IMR-90 (cell line): ENCODE results near the gene ZMIZ1. TPM values are rescaled to one million over a fixed set of nuclear protein-coding genes. Genes with fewer than 3 reads are reported as not detected.

Experiments used
- ATAC-seq: fragments of 200-7000 bp; cut with Tn5 transposase; 2 replicates; pipeline ENCODE4 v1.9.1; 2020; ENCODE audit warnings: low read depth, mild to moderate bottlenecking, moderate library complexity
- BruUV-seq: library from RNA; stranded (reverse); fragments of 400-500 nt; replicated peaks from 2 replicates; lab custom pipeline; 2021; lab: Mats Ljungman, UMichigan
- CTCF ChIA-PET: fragments of 300-600 bp; formaldehyde crosslinking; extraction: SDS; loops from one replicate; lab custom pipeline; 2021; ENCODE audit warnings: antibody characterized with exemption; lab: Yijun Ruan, JAX
- POLR2A ChIA-PET: fragments of 300-600 bp; sonication (Branson Sonifier 250); formaldehyde crosslinking; loops from one replicate; lab custom pipeline; 2022; ENCODE audit warnings: antibody characterized with exemption; ENCODE audit not compliant: unreplicated experiment; lab: Charles Lee
- DNase-seq: peaks from one replicate; pipeline ENCODE4 v3.0.0; 2013
- H2AFZ ChIP-seq: replicated peaks from 2 replicates; pipeline ENCODE3; 2013; ENCODE audit warnings: low read length, mild to moderate bottlenecking; ENCODE audit not compliant: poor library complexity
- H2AK5ac ChIP-seq: 2 replicates; pipeline ENCODE4 v1.6.1; 2013; ENCODE audit warnings: low read depth, low read length, inconsistent platforms
- H2AK9ac ChIP-seq: replicated peaks from 2 replicates; pipeline ENCODE3; 2013; ENCODE audit warnings: mild to moderate bottlenecking, low read depth, low read length, moderate library complexity; ENCODE audit not compliant: poor library complexity
- H2BK120ac ChIP-seq: 2 replicates; pipeline ENCODE4 v1.6.1; 2013; ENCODE audit warnings: low read depth, low read length, inconsistent platforms
- H2BK15ac ChIP-seq: 3 replicates; pipeline ENCODE4 v1.6.1; 2013; ENCODE audit warnings: low read depth, low read length, inconsistent platforms
- H2BK20ac ChIP-seq: 2 replicates; pipeline ENCODE4 v1.6.1; 2013; ENCODE audit warnings: low read depth, mild to moderate bottlenecking, inconsistent platforms, low read length, moderate library complexity
- H2BK5ac ChIP-seq: 2 replicates; pipeline ENCODE4 v1.6.1; 2013; ENCODE audit warnings: mild to moderate bottlenecking, low read depth, low read length, inconsistent platforms; ENCODE audit not compliant: poor library complexity, severe bottlenecking
- H3K14ac ChIP-seq: replicated peaks from 2 replicates; pipeline ENCODE4 v1.6.1; 2013; ENCODE audit warnings: low read depth, low read length, inconsistent platforms
- H3K18ac ChIP-seq: 2 replicates; pipeline ENCODE4 v1.6.1; 2013; ENCODE audit warnings: low read depth, low read length, control low read depth
- H3K23ac ChIP-seq: 2 replicates; pipeline ENCODE4 v1.6.1; 2013; ENCODE audit warnings: low read depth, low read length, inconsistent platforms
- H3K27ac ChIP-seq: 2 replicates; pipeline ENCODE4 v1.5.1; 2013; ENCODE audit warnings: mild to moderate bottlenecking, control low read depth, low read length; ENCODE audit not compliant: insufficient read depth
- H3K27me3 ChIP-seq: 2 replicates; pipeline ENCODE4 v1.6.1; 2013; ENCODE audit warnings: low read length; ENCODE audit not compliant: control insufficient read depth, insufficient read depth
- H3K36me3 ChIP-seq: 2 replicates; pipeline ENCODE4 v1.6.1; 2013; ENCODE audit warnings: low read length, mixed read lengths; ENCODE audit not compliant: control insufficient read depth, insufficient read depth
- H3K4ac ChIP-seq: 2 replicates; pipeline ENCODE4 v1.6.1; 2013; ENCODE audit warnings: low read depth, low read length, inconsistent platforms
- H3K4me1 ChIP-seq: 2 replicates; pipeline ENCODE4 v1.6.1; 2013; ENCODE audit warnings: low read length, mixed read lengths; ENCODE audit not compliant: control insufficient read depth, insufficient read depth
- H3K4me2 ChIP-seq: 2 replicates; pipeline ENCODE4 v1.6.1; 2013; ENCODE audit warnings: low read depth, mild to moderate bottlenecking, control low read depth, low read length, moderate library complexity
- H3K4me3 ChIP-seq: 2 replicates; pipeline ENCODE4 v1.5.1; 2013; ENCODE audit warnings: low read depth, mild to moderate bottlenecking, control low read depth, low read length, moderate library complexity; ENCODE audit not compliant: insufficient read depth
- H3K56ac ChIP-seq: 2 replicates; pipeline ENCODE4 v1.6.1; 2013; ENCODE audit warnings: low read length, inconsistent platforms; ENCODE audit not compliant: insufficient read depth; ENCODE audit errors: extremely low read depth
- H3K79me1 ChIP-seq, 2 experiments: 2 replicates each; pipeline ENCODE4 v1.6.1; 2013; ENCODE audit warnings: low read length in 2 of 2, inconsistent platforms in 1 of 2, low read depth in 1 of 2
- H3K9ac ChIP-seq: 2 replicates; pipeline ENCODE4 v1.6.1; 2013; ENCODE audit warnings: low read depth, low read length, control low read depth
- H3K9me1 ChIP-seq: 2 replicates; pipeline ENCODE4 v1.6.1; 2013; ENCODE audit warnings: low read length, inconsistent platforms; ENCODE audit not compliant: insufficient read depth
- H3K9me3 ChIP-seq: 2 replicates; pipeline ENCODE4 v1.6.1; 2013; ENCODE audit warnings: low read length; ENCODE audit not compliant: control insufficient read depth, insufficient read depth
- H4K20me1 ChIP-seq: 2 replicates; pipeline ENCODE4 v1.6.1; 2013; ENCODE audit warnings: low read length, inconsistent platforms; ENCODE audit not compliant: insufficient read depth
- H4K5ac ChIP-seq: 2 replicates; pipeline ENCODE4 v1.6.1; 2013; ENCODE audit warnings: mild to moderate bottlenecking, low read depth, low read length, control low read depth
- H4K8ac ChIP-seq, 2 experiments: 2 replicates each; pipeline ENCODE4 v1.6.1; 2013; ENCODE audit warnings: low read depth in 2 of 2, low read length in 2 of 2, control low read depth in 1 of 2, inconsistent platforms in 1 of 2
- H4K91ac ChIP-seq: 2 replicates; pipeline ENCODE4 v1.6.1; 2013; ENCODE audit warnings: low read depth, low read length, inconsistent platforms; ENCODE audit not compliant: insufficient read depth
- BHLHE40 ChIP-seq: fragments of 150-350 bp; IDR thresholded peaks from 2 replicates; pipeline ENCODE4 v1.6.1; 2016; ENCODE audit warnings: mild to moderate bottlenecking, low read depth, low read length
- CEBPB ChIP-seq: IDR thresholded peaks from 2 replicates; pipeline ENCODE4 v1.6.1; 2012; ENCODE audit warnings: low read depth, low read length, improper control_type of control experiment
- CHD1 ChIP-seq: IDR thresholded peaks from 2 replicates; pipeline ENCODE4 v1.6.1; 2012; ENCODE audit warnings: low read depth, low read length, improper control_type of control experiment
- FOS ChIP-seq: fragments of 150-350 bp; IDR thresholded peaks from 2 replicates; pipeline ENCODE4 v1.6.1; 2016; ENCODE audit warnings: low read depth, low read length
- MAFK ChIP-seq: IDR thresholded peaks from 2 replicates; pipeline ENCODE4 v1.6.1; 2012; ENCODE audit warnings: low read depth, low read length, improper control_type of control experiment
- MAZ ChIP-seq: IDR thresholded peaks from 2 replicates; pipeline ENCODE4 v1.6.1; 2012; ENCODE audit warnings: low read depth, mild to moderate bottlenecking, low read length, improper control_type of control experiment, moderate library complexity, borderline replicate concordance
- MXI1 ChIP-seq: IDR thresholded peaks from 2 replicates; pipeline ENCODE4 v1.6.1; 2012; ENCODE audit warnings: low read depth, mild to moderate bottlenecking, low read length, moderate library complexity, borderline replicate concordance
- NFE2L2 ChIP-seq: fragments of 150-350 bp; IDR thresholded peaks from 2 replicates; pipeline ENCODE4 v1.6.1; 2016; ENCODE audit warnings: low read depth, mild to moderate bottlenecking, low read length
- POLR2A ChIP-seq: IDR thresholded peaks from 2 replicates; pipeline ENCODE4 v1.6.1; 2012; ENCODE audit warnings: mild to moderate bottlenecking, low read depth, low read length
- RAD21 ChIP-seq: IDR thresholded peaks from 2 replicates; pipeline ENCODE4 v1.6.1; 2012; ENCODE audit warnings: low read length, improper control_type of control experiment
- RCOR1 ChIP-seq: IDR thresholded peaks from 2 replicates; pipeline ENCODE4 v1.6.1; 2012; ENCODE audit warnings: mild to moderate bottlenecking, low read length, improper control_type of control experiment; ENCODE audit not compliant: insufficient replicate concordance
- RFX5 ChIP-seq: IDR thresholded peaks from 2 replicates; pipeline ENCODE4 v1.8.0; 2012; ENCODE audit warnings: low read depth, mild to moderate bottlenecking, low read length, moderate library complexity
- SMC3 ChIP-seq: fragments of 150-350 bp; IDR thresholded peaks from 2 replicates; pipeline ENCODE4 v1.6.1; 2016; ENCODE audit warnings: low read depth, mild to moderate bottlenecking, antibody characterized with exemption, low read length, moderate library complexity
- WGBS, 2 experiments: methylation state at CpG; one replicate each; pipeline versions ENCODE4 v1.1.5 to v1.1.7; 2013; ENCODE audit warnings: missing lambda C conversion rate in 2 of 2; ENCODE audit not compliant: insufficient read length in 1 of 2; ENCODE audit errors: extremely low coverage in 2 of 2; 5-methylcytosine and 5-hydroxymethylcytosine counted together
- dilution Hi-C: fragments of 300-500 bp; cut with HindIII; formaldehyde crosslinking; loops from one replicate; pipeline ENCODE4 v1.14.3; 2018; ENCODE audit warnings: low sequenced_read_pairs; ENCODE audit not compliant: unreplicated experiment
- in situ Hi-C: fragments of 300-500 bp; cut with MboI; formaldehyde crosslinking; loops from 3 replicates; pipeline ENCODE4 v1.14.3; 2019; ENCODE audit warnings: low sequenced_read_pairs, inconsistent platforms, mixed read lengths
- intact Hi-C: fragments of 100-400 bp; cut with micrococcal nuclease; formaldehyde crosslinking; loops from 2 replicates; pipeline ENCODE4 v1.10.0; 2022
- polyA plus RNA-seq, 3 experiments: library from polyadenylated mRNA; depleted of rRNA; stranded (reverse); fragments of >200 nt; gene quantifications; 2 replicates each; pipeline ENCODE4 v1.2.3, GENCODE V29; 2012; ENCODE audit warnings: low replicate concordance in 1 of 3
- total RNA-seq: library from RNA; depleted of rRNA; stranded (reverse); fragments of >200 nt; gene quantifications from 2 replicates; pipeline ENCODE4 v1.2.3, GENCODE V29; 2012
- TF ChIP-seq, protein P1 (sequence below): fragments of 150-350 bp; IDR thresholded peaks from 2 replicates; pipeline ENCODE4 v1.6.1; 2017; ENCODE audit warnings: mild to moderate bottlenecking, antibody characterized with exemption, low read length, low read depth
- TF ChIP-seq, protein P2 (sequence below): conservative IDR thresholded peaks from 2 replicates; pipeline ENCODE4 v1.5.1; 2012; ENCODE audit warnings: mild to moderate bottlenecking, low read depth, low read length, improper control_type of control experiment
- TF ChIP-seq, protein P3 (sequence below): fragments of 150-350 bp; IDR thresholded peaks from 2 replicates; pipeline ENCODE4 v1.6.1; 2016; ENCODE audit warnings: low read depth, mild to moderate bottlenecking, low read length, moderate library complexity, borderline replicate concordance

Gene ZMIZ1
- total and polyA plus RNA-seq, 2 of the 4 experiments (the other 2 are of a cell fraction), result 6.6 to 48.7 TPM

- Histone ChIP-seq H4K20me1 (peaks cover 8% of the 10 kb centered on the region), H3K9me3 (no peaks in the 10 kb centered on the region; the same call in 1 of the 2 replicates), H3K14ac (no peak overlapping the region), H4K5ac (no peak overlapping the region), H3K23ac (no peak overlapping the region), H3K4me3 (no peak overlapping the region), H2AK5ac (no peak overlapping the region), H3K4ac (no peak overlapping the region), H2AFZ (no peak overlapping the region), H3K79me1 (peaks cover 0 to 14% of the 10 kb centered on the region in 2 experiments; a peak in 2 of 4 replicates), H2AK9ac (no peak overlapping the region), H2BK5ac (no peak overlapping the region), H3K9ac (no peak overlapping the region), H4K8ac (no peak overlapping the region), H3K4me1 (no peaks in the 10 kb centered on the region), H3K9me1 (no peaks in the 10 kb centered on the region; the same call in 1 of the 2 replicates), H2BK15ac (no peak overlapping the region), H3K18ac (no peak overlapping the region), H2BK120ac (no peak overlapping the region), H2BK20ac (no peak overlapping the region), H3K27ac (no peak overlapping the region), H3K27me3 (no peaks in the 10 kb centered on the region), H3K36me3 (peaks cover 10% of the 10 kb centered on the region), H3K4me2 (no peak overlapping the region), H3K56ac (no peak overlapping the region), H4K91ac (no peak overlapping the region)
- intact Hi-C loops (no loop called here), dilution Hi-C loops (no loop called here), in situ Hi-C loops (no loop called here)
- TF ChIP-seq NFE2L2 (no peak), SMC3 (no peak), CHD1 (no peak), RCOR1 (no peak), BHLHE40 (no peak), RFX5 (no peak), MXI1 (no peak), MAFK (no peak), RAD21 (no peak), CEBPB (no peak), FOS (no peak), POLR2A (no peak), MAZ (no peak)
- TF ChIP-seq, protein P1, sequence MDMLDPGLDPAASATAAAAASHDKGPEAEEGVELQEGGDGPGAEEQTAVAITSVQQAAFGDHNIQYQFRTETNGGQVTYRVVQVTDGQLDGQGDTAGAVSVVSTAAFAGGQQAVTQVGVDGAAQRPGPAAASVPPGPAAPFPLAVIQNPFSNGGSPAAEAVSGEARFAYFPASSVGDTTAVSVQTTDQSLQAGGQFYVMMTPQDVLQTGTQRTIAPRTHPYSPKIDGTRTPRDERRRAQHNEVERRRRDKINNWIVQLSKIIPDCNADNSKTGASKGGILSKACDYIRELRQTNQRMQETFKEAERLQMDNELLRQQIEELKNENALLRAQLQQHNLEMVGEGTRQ, result no peak
- TF ChIP-seq, protein P2, sequence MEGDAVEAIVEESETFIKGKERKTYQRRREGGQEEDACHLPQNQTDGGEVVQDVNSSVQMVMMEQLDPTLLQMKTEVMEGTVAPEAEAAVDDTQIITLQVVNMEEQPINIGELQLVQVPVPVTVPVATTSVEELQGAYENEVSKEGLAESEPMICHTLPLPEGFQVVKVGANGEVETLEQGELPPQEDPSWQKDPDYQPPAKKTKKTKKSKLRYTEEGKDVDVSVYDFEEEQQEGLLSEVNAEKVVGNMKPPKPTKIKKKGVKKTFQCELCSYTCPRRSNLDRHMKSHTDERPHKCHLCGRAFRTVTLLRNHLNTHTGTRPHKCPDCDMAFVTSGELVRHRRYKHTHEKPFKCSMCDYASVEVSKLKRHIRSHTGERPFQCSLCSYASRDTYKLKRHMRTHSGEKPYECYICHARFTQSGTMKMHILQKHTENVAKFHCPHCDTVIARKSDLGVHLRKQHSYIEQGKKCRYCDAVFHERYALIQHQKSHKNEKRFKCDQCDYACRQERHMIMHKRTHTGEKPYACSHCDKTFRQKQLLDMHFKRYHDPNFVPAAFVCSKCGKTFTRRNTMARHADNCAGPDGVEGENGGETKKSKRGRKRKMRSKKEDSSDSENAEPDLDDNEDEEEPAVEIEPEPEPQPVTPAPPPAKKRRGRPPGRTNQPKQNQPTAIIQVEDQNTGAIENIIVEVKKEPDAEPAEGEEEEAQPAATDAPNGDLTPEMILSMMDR, result no peak
- TF ChIP-seq, protein P3, sequence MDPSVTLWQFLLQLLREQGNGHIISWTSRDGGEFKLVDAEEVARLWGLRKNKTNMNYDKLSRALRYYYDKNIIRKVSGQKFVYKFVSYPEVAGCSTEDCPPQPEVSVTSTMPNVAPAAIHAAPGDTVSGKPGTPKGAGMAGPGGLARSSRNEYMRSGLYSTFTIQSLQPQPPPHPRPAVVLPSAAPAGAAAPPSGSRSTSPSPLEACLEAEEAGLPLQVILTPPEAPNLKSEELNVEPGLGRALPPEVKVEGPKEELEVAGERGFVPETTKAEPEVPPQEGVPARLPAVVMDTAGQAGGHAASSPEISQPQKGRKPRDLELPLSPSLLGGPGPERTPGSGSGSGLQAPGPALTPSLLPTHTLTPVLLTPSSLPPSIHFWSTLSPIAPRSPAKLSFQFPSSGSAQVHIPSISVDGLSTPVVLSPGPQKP, result no peak
- no TSS peak for BruUV-seq
- CTCF ChIA-PET, result no interaction called here
- POLR2A ChIA-PET, result no interaction called here
- WGBS, 2 experiments, result 100% methylated on average over 2 of the region's 6 CpGs; no CpG with 5 or more reads in 1 of the 2 experiments
- DNase-seq (no peak), ATAC-seq (no peak)
These were observed 291.2 kb downstream of the ZMIZ1 start for GRCh38 chr10:79359816-79360498.
